Loucy (cell line): ENCODE data around the gene NDUFS1.

Source experiments
- H2AFZ ChIP-seq: fragments of 200-600 bp; sonication (generic); 2 replicates; pipeline ENCODE4 v1.6.0; 2016; ENCODE audit warnings: antibody characterized with exemption, mild to moderate bottlenecking, low read length, moderate library complexity
- H3F3A ChIP-seq: fragments of 200-600 bp; 2 replicates; pipeline ENCODE4 v1.6.0; 2016; ENCODE audit warnings: antibody characterized with exemption, low read depth, mild to moderate bottlenecking
- H3K27me3 ChIP-seq: fragments of 200-600 bp; sonication (generic); 2 replicates; pipeline ENCODE4 v1.6.1; 2014; ENCODE audit warnings: low read length, mild to moderate bottlenecking; ENCODE audit not compliant: insufficient read depth, poor library complexity, severe bottlenecking
- H3K36me3 ChIP-seq: fragments of 200-600 bp; sonication (generic); 2 replicates; pipeline ENCODE4 v1.6.1; 2016; ENCODE audit warnings: low read length; ENCODE audit not compliant: insufficient read depth
- H3K4me1 ChIP-seq: fragments of 200-600 bp; sonication (generic); 2 replicates; pipeline ENCODE4 v1.5.1; 2014; ENCODE audit warnings: low read length, mild to moderate bottlenecking; ENCODE audit not compliant: insufficient read depth, poor library complexity, severe bottlenecking
- H3K4me2 ChIP-seq: fragments of 200-600 bp; sonication (generic); 2 replicates; pipeline ENCODE4 v1.6.0; 2014; ENCODE audit warnings: antibody characterized with exemption, low read length, low read depth, mild to moderate bottlenecking; ENCODE audit not compliant: poor library complexity, severe bottlenecking
- H3K4me3 ChIP-seq: fragments of 200-600 bp; sonication (generic); 2 replicates; pipeline ENCODE4 v1.5.1; 2014; ENCODE audit warnings: low read length, mild to moderate bottlenecking, mixed read lengths; ENCODE audit not compliant: poor library complexity, severe bottlenecking
- H3K79me2 ChIP-seq: fragments of 200-600 bp; sonication (generic); 2 replicates; pipeline ENCODE4 v1.6.1; 2014; ENCODE audit warnings: low read length; ENCODE audit not compliant: insufficient read depth
- H3K9ac ChIP-seq: fragments of 200-600 bp; sonication (generic); 2 replicates; pipeline ENCODE4 v1.6.0; 2014; ENCODE audit warnings: mild to moderate bottlenecking, low read depth, low read length, moderate library complexity; ENCODE audit not compliant: poor library complexity, severe bottlenecking
- H3K9me2 ChIP-seq: fragments of 200-600 bp; sonication (generic); replicated peaks from 2 replicates; pipeline ENCODE4 v1.6.1; 2016; ENCODE audit warnings: low read depth, low read length, mixed read lengths
- H3K9me3 ChIP-seq: fragments of 200-600 bp; sonication (generic); 2 replicates; pipeline ENCODE4 v1.6.1; 2014; ENCODE audit warnings: mild to moderate bottlenecking, antibody characterized with exemption, low read length, low read depth; ENCODE audit not compliant: insufficient read depth
- H4K20me1 ChIP-seq: fragments of 200-600 bp; sonication (generic); 2 replicates; pipeline ENCODE4 v1.6.0; 2014; ENCODE audit warnings: antibody characterized with exemption, low read length, mild to moderate bottlenecking; ENCODE audit not compliant: insufficient read depth, poor library complexity, severe bottlenecking
- CTCF ChIP-seq: fragments of 200-600 bp; sonication (generic); conservative IDR thresholded peaks from 2 replicates; pipeline ENCODE4 v1.5.1; 2014; ENCODE audit warnings: mild to moderate bottlenecking, antibody characterized with exemption, low read length
- EZH2phosphoT487 ChIP-seq: fragments of 200-600 bp; IDR thresholded peaks from 2 replicates; pipeline ENCODE4 v1.6.1; 2018; ENCODE audit warnings: antibody characterized with exemption, mild to moderate bottlenecking, moderate library complexity, borderline replicate concordance

The NDUFS1 gene

GRCh38 chr2:206116278-206116677 is 43.0 kb downstream of the NDUFS1 start:
- H3K4me1 ChIP-seq = peaks cover 9% of the 10 kb centered on the region
- peaks cover 16% of the 10 kb centered on the region; the same call in 1 of the 2 replicates for H3K36me3 ChIP-seq
- H3K9me3 ChIP-seq = no peaks in the 10 kb centered on the region; the same call in 1 of the 2 replicates
- H4K20me1 ChIP-seq = no peaks in the 10 kb centered on the region
- H2AFZ ChIP-seq = no peak overlapping the region
- no peaks in the 10 kb centered on the region for H3F3A ChIP-seq
- no peak overlapping the region for H3K4me2 ChIP-seq
- no peaks in the 10 kb centered on the region for H3K79me2 ChIP-seq
- no peak overlapping the region for H3K4me3 ChIP-seq
- no peaks in the 10 kb centered on the region for H3K27me3 ChIP-seq
- H3K9me2 ChIP-seq = no peaks in the 10 kb centered on the region
- TF ChIP-seq EZH2phosphoT487 = no peak
- TF ChIP-seq CTCF = no peak
- H3K9ac ChIP-seq = no peak overlapping the region

GRCh38 chr2:206115026-206115578 is 44.1 kb downstream of the NDUFS1 start:
- TF ChIP-seq EZH2phosphoT487 (no peak), CTCF (no peak)
- H3K4me2 ChIP-seq = no peak overlapping the region

GRCh38 chr2:206112846-206113547 is 46.2 kb downstream of the NDUFS1 start:
- no peaks in the 10 kb centered on the region for H3K79me2 ChIP-seq
- no peaks in the 10 kb centered on the region for H3K36me3 ChIP-seq
- H3K4me2 ChIP-seq = no peak overlapping the region
- H3K9me2 ChIP-seq = no peaks in the 10 kb centered on the region
- peaks cover 9% of the 10 kb centered on the region for H3K4me1 ChIP-seq
- H4K20me1 ChIP-seq = no peaks in the 10 kb centered on the region
- no peak overlapping the region for H3K4me3 ChIP-seq
- H3K9me3 ChIP-seq = no peaks in the 10 kb centered on the region; the same call in 1 of the 2 replicates
- H2AFZ ChIP-seq = no peak overlapping the region
- H3K27me3 ChIP-seq = no peaks in the 10 kb centered on the region
- no peaks in the 10 kb centered on the region for H3F3A ChIP-seq
- no peak overlapping the region for H3K9ac ChIP-seq
- TF ChIP-seq EZH2phosphoT487 (no peak), CTCF (no peak)

More at GRCh38 chr2:206115026-206115578, 44.1 kb downstream of the NDUFS1 start:
- Histone ChIP-seq H3K4me1 (peaks cover 9% of the 10 kb centered on the region), H3K36me3 (peaks cover 4% of the 10 kb centered on the region; the same call in 1 of the 2 replicates), H4K20me1 (no peaks in the 10 kb centered on the region), H3F3A (no peaks in the 10 kb centered on the region), H3K27me3 (no peaks in the 10 kb centered on the region), H2AFZ (no peak overlapping the region), H3K4me3 (no peak overlapping the region), H3K9me3 (no peaks in the 10 kb centered on the region; the same call in 1 of the 2 replicates), H3K79me2 (no peaks in the 10 kb centered on the region), H3K9me2 (no peaks in the 10 kb centered on the region), H3K9ac (no peak overlapping the region)
